ENCODE results near the gene EXOC4.

The EXOC4 gene

DNA sequence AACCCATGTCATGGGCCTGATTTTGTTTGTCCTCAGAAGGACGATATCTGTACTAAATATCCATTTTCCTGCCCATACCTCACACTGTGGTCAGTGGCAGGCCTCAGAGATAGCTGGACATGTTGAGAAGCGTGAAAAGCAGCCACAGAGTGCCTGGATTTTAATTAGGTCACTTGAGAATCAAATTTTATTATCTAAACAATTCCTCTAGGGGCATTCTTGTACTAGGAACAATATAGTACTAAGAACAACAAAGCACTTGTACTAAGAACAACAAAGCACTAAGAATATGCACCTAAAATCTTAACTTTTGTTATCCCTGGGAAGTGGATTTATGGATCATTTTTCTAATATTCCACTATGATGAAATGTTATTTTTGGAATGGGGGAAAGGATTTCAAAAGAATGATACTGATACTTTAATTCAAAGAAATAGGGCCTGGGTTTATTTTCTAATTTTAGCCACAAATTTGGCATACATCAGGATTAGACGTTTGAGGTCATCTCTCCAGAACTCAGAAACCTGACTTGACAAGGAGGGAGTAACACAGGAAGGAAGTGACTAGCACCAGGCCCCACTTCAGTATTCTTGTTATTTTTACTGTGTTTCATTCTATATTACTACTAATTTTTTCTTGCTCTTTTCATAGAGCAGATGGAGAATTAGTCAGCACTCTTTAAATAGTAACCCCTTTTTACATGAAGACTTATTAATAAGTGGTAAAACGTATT is 112.2 kb downstream of the EXOC4 start:
- no peaks in the 10 kb centered on the region for H3K9me3 ChIP-seq (ENCODE audit: insufficient read depth, low read depth, low read length)
- H3K36me3 ChIP-seq (ENCODE audit: insufficient read depth, low read length), result peaks cover 7% of the 10 kb centered on the region; the same call in 1 of the 2 replicates
- H3K27ac ChIP-seq (ENCODE audit: low read depth, low read length), result no peak overlapping the region
- H3K27me3 ChIP-seq (ENCODE audit: insufficient read depth, low read length), result no peaks in the 10 kb centered on the region
- no peak overlapping the region for H3K4me3 ChIP-seq (ENCODE audit: low read length)
- 97% methylated on average over 4 of the region's 4 CpGs for whole genome bisulfite sequencing
- no peak overlapping the region for H3K9ac ChIP-seq (ENCODE audit: low read depth, low read length)
- peaks cover 5% of the 10 kb centered on the region for H3K4me1 ChIP-seq (ENCODE audit: insufficient read depth, low read length)

DNA sequence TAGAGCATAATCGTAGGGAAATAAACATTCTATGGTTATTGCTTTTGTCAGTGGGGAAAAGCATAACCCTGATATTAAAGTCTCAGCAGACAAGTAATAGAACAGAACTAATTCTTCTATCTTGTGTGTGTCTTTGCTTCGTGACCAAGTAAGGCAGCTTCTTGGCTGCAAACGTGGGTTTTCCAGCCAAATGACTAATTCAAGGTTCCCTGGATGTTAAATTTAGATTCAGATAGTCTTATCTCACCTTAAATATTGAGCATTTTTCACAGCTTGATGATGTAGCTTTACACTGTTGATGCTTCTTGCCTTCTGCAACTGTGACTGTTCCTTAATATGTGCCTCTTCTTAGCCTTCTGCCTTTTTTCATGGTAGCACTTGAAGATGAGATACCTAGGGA is 113.0 kb downstream of the EXOC4 start:
- no peaks in the 10 kb centered on the region for H3K27me3 ChIP-seq (ENCODE audit: insufficient read depth, low read length)
- no peaks in the 10 kb centered on the region for H3K9me3 ChIP-seq (ENCODE audit: insufficient read depth, low read depth, low read length)
- H3K36me3 ChIP-seq (ENCODE audit: insufficient read depth, low read length), result peaks cover 5% of the 10 kb centered on the region; the same call in 1 of the 2 replicates
- peaks cover 7% of the 10 kb centered on the region; the same call in 1 of the 2 replicates for H3K4me1 ChIP-seq (ENCODE audit: insufficient read depth, low read length)
- no peak overlapping the region for H3K4me3 ChIP-seq (ENCODE audit: low read length)
- H3K9ac ChIP-seq (ENCODE audit: low read depth, low read length), result no peak overlapping the region
- H3K27ac ChIP-seq (ENCODE audit: low read depth, low read length), result no peak overlapping the region
- WGBS, result 100% methylated on average over 2 of the region's 3 CpGs

DNA sequence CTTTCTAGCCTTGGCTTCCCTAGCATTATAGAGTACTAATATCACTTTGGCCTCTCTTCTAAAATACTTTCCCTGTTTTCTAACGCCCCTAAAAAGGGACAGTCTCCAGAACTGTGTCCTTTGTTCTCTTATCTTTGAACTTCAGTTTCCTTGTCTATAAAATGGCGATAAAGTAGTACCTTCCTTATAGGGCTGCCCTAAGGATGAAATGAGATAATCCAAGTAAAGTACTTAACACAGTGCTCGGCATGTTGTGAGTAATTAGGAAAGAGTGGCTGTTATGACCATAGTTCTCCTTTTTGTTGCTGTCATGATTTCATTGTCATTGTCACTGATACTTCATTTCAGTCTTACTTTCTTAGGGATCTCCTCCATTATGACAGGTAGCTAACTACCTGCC is 114.7 kb downstream of the EXOC4 start:
- Histone ChIP-seq H3K4me1 (ENCODE audit: insufficient read depth, low read length) (peaks cover 7% of the 10 kb centered on the region; the same call in 1 of the 2 replicates), H3K36me3 (ENCODE audit: insufficient read depth, low read length) (no peaks in the 10 kb centered on the region), H3K9ac (ENCODE audit: low read depth, low read length) (no peak overlapping the region), H3K27me3 (ENCODE audit: insufficient read depth, low read length) (no peaks in the 10 kb centered on the region), H3K9me3 (ENCODE audit: insufficient read depth, low read depth, low read length) (no peaks in the 10 kb centered on the region), H3K4me3 (ENCODE audit: low read length) (no peak overlapping the region), H3K27ac (ENCODE audit: low read depth, low read length) (no peak overlapping the region)
- 85% methylated on average over 3 of the region's 3 CpGs for WGBS

DNA sequence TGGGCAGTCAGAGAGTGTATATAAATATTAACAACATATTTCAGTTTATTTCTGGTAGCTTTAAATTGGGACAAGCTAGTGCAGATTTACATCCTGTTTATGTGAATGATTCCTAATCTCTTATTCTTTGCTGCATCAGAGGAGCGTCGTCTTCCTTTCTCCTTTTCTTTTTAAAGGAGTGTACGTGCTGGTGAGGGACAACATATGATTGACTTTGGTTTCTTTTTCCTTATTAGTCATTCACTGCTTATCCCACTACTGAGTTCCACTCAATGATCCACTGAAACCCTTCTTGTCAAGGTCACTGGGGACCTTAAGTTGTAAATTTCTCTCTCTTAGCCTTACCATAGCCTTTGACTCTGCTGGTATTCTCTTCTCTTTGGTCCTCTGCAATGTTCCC is 116.3 kb downstream of the EXOC4 start:
- no peak overlapping the region for H3K4me3 ChIP-seq (ENCODE audit: low read length)
- 95% methylated on average over 3 of the region's 3 CpGs for WGBS
- no peak overlapping the region for H3K27ac ChIP-seq (ENCODE audit: low read depth, low read length)
- no peaks in the 10 kb centered on the region for H3K9me3 ChIP-seq (ENCODE audit: insufficient read depth, low read depth, low read length)
- peaks cover 7% of the 10 kb centered on the region; the same call in 1 of the 2 replicates for H3K4me1 ChIP-seq (ENCODE audit: insufficient read depth, low read length)
- no peaks in the 10 kb centered on the region for H3K27me3 ChIP-seq (ENCODE audit: insufficient read depth, low read length)
- no peak overlapping the region for H3K9ac ChIP-seq (ENCODE audit: low read depth, low read length)
- no peaks in the 10 kb centered on the region for H3K36me3 ChIP-seq (ENCODE audit: insufficient read depth, low read length)

DNA sequence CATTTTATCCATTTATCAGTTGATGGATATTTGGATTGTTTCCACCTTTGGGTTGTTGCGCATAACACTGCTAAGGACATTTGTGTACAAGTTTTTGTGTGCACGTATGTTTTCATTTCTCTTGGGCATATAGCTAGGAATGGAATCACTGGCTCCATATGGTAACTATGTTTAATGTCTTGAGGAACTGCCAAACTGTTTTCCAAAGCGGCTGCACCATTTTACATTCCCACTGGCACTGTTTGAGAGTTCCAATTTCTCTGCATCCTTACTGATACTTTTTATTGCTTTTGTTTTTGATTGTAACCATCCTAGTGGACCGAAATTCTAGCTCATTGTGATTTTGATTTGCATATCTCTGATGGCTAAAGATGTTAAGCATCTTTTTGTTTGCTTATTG is 118.7 kb downstream of the EXOC4 start:
- Histone ChIP-seq H3K4me1 (ENCODE audit: insufficient read depth, low read length) (peaks cover 7% of the 10 kb centered on the region; the same call in 1 of the 2 replicates), H3K9me3 (ENCODE audit: insufficient read depth, low read depth, low read length) (no peaks in the 10 kb centered on the region), H3K36me3 (ENCODE audit: insufficient read depth, low read length) (peaks cover 9% of the 10 kb centered on the region; the same call in 1 of the 2 replicates), H3K4me3 (ENCODE audit: low read length) (no peak overlapping the region), H3K9ac (ENCODE audit: low read depth, low read length) (no peak overlapping the region), H3K27me3 (ENCODE audit: insufficient read depth, low read length) (no peaks in the 10 kb centered on the region), H3K27ac (ENCODE audit: low read depth, low read length) (no peak overlapping the region)
- WGBS, result 94% methylated on average over 4 of the region's 4 CpGs

DNA sequence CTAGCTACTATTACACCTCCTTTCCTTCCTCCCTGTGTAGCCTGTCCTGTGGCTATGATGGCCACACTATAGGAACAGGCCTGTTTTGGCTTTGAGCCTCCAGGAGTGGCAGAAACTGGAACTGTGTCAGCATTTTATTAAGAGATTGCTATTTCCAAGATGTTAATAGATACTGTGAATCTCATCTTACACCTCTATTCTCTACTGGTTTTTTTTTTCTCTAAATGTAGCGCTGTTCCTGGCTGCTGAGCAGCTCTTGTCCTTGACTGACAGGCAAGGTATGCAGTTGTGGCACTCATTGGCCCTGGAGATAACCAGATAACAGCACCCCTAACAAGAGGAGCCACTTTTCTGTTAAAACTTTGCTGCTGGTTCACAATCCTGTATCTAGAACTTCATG is 119.5 kb downstream of the EXOC4 start:
- Histone ChIP-seq H3K9me3 (ENCODE audit: insufficient read depth, low read depth, low read length) (no peaks in the 10 kb centered on the region), H3K9ac (ENCODE audit: low read depth, low read length) (no peak overlapping the region), H3K27me3 (ENCODE audit: insufficient read depth, low read length) (no peaks in the 10 kb centered on the region), H3K4me1 (ENCODE audit: insufficient read depth, low read length) (peaks cover 7% of the 10 kb centered on the region; the same call in 1 of the 2 replicates), H3K27ac (ENCODE audit: low read depth, low read length) (no peak overlapping the region), H3K36me3 (ENCODE audit: insufficient read depth, low read length) (peaks cover 9% of the 10 kb centered on the region; the same call in 1 of the 2 replicates), H3K4me3 (ENCODE audit: low read length) (no peak overlapping the region)
- 96% methylated on average over 1 of the region's 1 CpG for WGBS

DNA sequence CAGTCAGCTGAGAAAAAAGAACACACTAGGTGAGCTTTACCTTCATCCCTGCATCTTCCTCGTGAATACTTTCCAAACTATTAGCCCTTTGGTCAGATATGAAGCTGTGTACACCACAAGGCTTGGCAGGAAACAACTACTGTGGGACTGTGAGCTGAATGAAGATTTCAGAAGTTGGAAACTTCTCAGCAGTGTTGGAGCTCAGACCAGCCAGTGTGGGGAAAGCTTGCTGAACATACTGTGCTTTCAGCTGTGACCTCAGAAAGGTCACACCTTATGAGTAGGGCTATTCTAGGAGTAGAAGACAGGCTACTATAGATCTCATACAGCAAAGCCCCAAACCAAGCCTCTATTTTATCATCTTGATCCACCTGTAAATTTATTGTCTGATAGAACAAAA is 123.6 kb downstream of the EXOC4 start:
- no peaks in the 10 kb centered on the region for H3K4me1 ChIP-seq (ENCODE audit: insufficient read depth, low read length)
- no peaks in the 10 kb centered on the region for H3K27me3 ChIP-seq (ENCODE audit: insufficient read depth, low read length)
- H3K27ac ChIP-seq (ENCODE audit: low read depth, low read length), result no peak overlapping the region
- H3K9me3 ChIP-seq (ENCODE audit: insufficient read depth, low read depth, low read length), result no peaks in the 10 kb centered on the region
- H3K4me3 ChIP-seq (ENCODE audit: low read length), result no peak overlapping the region
- WGBS, result 100% methylated on average over 1 of the region's 1 CpG
- H3K9ac ChIP-seq (ENCODE audit: low read depth, low read length), result no peak overlapping the region
- H3K36me3 ChIP-seq (ENCODE audit: insufficient read depth, low read length), result peaks cover 9% of the 10 kb centered on the region; the same call in 1 of the 2 replicates

DNA sequence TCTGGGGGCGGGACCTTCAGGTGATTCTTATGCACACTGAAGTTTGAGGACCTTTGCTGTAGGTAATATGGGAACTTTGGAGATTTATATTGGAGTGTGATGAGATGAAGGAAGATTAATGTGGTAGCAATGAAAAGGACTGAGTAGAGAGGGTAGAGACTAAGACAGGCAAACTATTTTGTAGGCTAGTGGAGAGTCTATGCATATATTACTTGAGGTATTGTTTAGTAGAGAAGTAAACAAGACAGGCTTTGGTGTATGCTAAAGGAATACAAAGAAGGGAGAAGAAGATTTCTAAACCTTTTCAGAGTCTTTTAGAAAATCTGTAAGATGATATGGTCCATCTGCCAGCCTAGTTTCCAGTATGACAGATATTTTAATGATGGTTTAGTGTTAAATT is 129.1 kb downstream of the EXOC4 start:
- Histone ChIP-seq H3K4me1 (ENCODE audit: insufficient read depth, low read length) (peaks cover 22% of the 10 kb centered on the region), H3K36me3 (ENCODE audit: insufficient read depth, low read length) (no peaks in the 10 kb centered on the region), H3K27me3 (ENCODE audit: insufficient read depth, low read length) (no peaks in the 10 kb centered on the region), H3K4me3 (ENCODE audit: low read length) (no peak overlapping the region), H3K9me3 (ENCODE audit: insufficient read depth, low read depth, low read length) (no peaks in the 10 kb centered on the region), H3K9ac (ENCODE audit: low read depth, low read length) (no peak overlapping the region), H3K27ac (ENCODE audit: low read depth, low read length) (no peak overlapping the region)
- 93% methylated on average over 1 of the region's 1 CpG for WGBS

DNA sequence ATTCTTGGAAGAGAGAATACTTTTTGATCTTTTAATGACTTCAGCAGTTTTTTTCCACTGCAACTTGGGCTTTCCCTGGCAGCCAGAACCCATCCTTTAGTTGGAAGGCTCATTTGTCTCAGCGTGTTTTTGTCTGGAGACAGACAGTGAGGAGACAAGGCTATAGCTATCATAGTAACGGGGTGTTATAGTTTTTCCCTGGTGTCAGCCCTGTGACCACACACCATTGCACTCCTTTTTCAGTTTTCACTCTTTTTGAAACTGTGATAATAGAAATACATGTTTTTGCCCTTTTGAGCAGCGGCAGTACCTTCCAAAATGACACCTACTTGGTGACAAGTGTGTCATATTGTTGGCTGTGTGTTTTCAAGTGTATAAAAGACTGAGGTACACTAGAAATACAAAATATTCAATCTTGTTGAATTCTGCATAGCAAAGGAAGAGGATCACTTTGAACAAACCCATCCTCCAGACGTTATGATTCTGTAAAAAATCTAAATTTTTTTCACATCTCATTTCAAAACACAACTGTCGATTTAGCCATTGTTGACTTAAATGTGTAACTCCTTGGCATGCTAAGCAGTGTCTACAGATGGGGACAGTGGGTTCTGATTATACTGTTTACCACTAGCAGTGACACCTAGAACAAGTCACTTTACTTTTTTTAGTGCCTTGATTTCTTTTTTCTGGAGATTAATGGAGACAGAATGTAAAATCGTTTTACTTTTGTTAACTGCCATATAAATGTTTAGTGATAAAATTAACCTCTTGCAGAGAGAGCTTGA is 130.1 kb downstream of the EXOC4 start:
- 94% methylated on average over 6 of the region's 6 CpGs for WGBS
- Histone ChIP-seq H3K36me3 (ENCODE audit: insufficient read depth, low read length) (no peaks in the 10 kb centered on the region), H3K4me1 (ENCODE audit: insufficient read depth, low read length) (peaks cover 27% of the 10 kb centered on the region)

DNA sequence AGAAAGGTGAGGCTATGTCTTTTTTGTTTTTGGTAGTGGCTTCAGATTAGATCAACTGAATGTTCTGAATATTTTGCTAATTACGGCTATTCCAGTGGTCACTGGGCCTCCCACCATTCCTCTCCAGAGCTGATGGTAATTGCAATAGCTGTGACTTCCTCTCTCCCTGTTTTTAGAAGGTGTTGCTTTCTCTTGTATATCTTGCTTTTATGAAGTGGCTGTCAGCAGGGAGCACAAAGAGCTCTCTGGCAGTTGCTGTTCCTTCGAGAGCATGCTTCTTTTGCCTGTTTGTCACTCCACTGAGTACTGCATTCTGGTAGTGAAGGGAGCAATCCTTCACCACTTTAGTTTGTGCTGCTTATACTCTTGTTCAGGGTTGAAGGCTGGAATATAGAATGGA is 133.3 kb downstream of the EXOC4 start:
- Histone ChIP-seq H3K36me3 (ENCODE audit: insufficient read depth, low read length) (no peaks in the 10 kb centered on the region), H3K9ac (ENCODE audit: low read depth, low read length) (no peak overlapping the region), H3K27ac (ENCODE audit: low read depth, low read length) (peak overlapping the region; percentile 53; the same call in 1 of the 2 replicates), H3K4me3 (ENCODE audit: low read length) (no peak overlapping the region), H3K4me1 (ENCODE audit: insufficient read depth, low read length) (peaks cover 27% of the 10 kb centered on the region), H3K9me3 (ENCODE audit: insufficient read depth, low read depth, low read length) (no peaks in the 10 kb centered on the region), H3K27me3 (ENCODE audit: insufficient read depth, low read length) (no peaks in the 10 kb centered on the region)
- 38% methylated on average over 2 of the region's 2 CpGs for WGBS

More for the DNA sequence above, 130.1 kb downstream of the EXOC4 start:
- Histone ChIP-seq H3K27me3 (ENCODE audit: insufficient read depth, low read length) (no peaks in the 10 kb centered on the region), H3K9me3 (ENCODE audit: insufficient read depth, low read depth, low read length) (no peaks in the 10 kb centered on the region), H3K4me3 (ENCODE audit: low read length) (no peak overlapping the region), H3K9ac (ENCODE audit: low read depth, low read length) (no peak overlapping the region), H3K27ac (ENCODE audit: low read depth, low read length) (no peak overlapping the region)

DNA sequence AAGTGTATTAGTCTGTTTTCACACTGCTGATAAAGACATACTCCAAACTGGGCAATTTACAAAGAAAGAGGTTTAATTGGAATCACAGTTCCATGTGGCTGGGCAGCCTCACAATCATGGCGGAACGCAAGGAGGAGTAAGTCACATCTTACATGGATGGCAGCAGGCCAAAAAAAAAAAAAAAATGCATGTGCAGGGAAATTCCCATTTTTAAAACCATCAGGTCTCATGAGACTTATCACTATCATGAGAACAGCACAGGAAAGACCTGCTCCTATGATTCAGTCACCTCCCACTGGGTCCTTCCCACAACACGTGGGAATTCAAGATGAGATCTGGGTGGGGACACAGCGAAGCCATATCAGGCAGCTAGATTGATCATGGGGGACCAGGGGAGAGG is 136.8 kb downstream of the EXOC4 start:
- H3K9ac ChIP-seq (ENCODE audit: low read depth, low read length), result no peak overlapping the region
- no peaks in the 10 kb centered on the region for H3K36me3 ChIP-seq (ENCODE audit: insufficient read depth, low read length)
- no peak overlapping the region for H3K4me3 ChIP-seq (ENCODE audit: low read length)
- H3K27me3 ChIP-seq (ENCODE audit: insufficient read depth, low read length), result no peaks in the 10 kb centered on the region
- H3K4me1 ChIP-seq (ENCODE audit: insufficient read depth, low read length), result peaks cover 22% of the 10 kb centered on the region
- no peak overlapping the region for H3K27ac ChIP-seq (ENCODE audit: low read depth, low read length)
- H3K9me3 ChIP-seq (ENCODE audit: insufficient read depth, low read depth, low read length), result no peaks in the 10 kb centered on the region
- WGBS, result 91% methylated on average over 4 of the region's 4 CpGs
